Stimulated activated CD4-positive, alpha-beta T cell treated with anti-CD3 and anti-CD28 coated beads, Interleukin-1b, Interleukin-23, amount 100 ng/mL, for 48 hours (primary cell): Measurements from ENCODE around the gene FRMD1.

Source experiments
- DNase-seq: peaks from one replicate; pipeline ENCODE4 v3.0.0-alpha.2; 2020

The FRMD1 gene

DNA sequence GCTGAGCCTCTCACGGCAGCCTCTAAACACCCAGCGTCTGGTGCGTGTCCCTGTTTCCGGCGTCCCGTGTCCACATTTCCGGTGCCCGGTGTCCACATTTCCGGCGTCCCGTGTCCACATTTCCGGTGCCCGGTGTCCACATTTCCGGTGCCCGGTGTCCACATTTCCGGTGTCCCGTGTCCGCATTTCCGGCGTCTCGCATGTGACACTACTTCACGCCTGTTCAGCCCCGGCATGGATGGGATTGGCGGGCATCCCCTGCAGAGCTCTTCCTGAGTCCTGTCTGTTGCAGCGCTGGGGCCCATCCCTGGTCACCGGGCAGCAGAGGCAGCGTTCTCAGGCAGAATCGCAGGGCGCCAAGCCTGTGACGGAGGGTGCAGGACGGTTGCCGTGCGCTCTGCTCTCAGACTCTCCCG, 3.2 kb downstream of the FRMD1 start:
- no peak for DNase-seq

DNA sequence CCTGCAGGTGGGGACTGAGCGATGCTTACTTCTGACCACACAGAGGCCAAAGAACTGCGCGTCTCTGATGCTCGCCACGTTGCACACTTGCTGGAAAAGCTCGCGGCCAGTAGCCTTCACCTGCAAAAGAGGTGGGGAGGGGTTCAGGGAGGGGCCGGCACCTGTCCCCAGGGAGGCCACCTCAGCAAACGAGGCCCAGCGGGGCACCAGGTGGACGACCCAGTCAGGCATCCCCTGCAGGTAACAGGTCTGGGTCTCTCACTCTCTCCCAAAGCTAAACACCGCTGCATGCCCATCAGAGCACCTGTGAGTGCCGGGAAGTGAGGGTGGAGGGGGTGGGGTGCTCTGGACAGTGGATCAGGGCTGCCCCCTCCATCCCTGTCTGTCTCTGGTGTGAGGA, 3.8 kb downstream of the FRMD1 start:
- DNase-seq: no peak

DNA sequence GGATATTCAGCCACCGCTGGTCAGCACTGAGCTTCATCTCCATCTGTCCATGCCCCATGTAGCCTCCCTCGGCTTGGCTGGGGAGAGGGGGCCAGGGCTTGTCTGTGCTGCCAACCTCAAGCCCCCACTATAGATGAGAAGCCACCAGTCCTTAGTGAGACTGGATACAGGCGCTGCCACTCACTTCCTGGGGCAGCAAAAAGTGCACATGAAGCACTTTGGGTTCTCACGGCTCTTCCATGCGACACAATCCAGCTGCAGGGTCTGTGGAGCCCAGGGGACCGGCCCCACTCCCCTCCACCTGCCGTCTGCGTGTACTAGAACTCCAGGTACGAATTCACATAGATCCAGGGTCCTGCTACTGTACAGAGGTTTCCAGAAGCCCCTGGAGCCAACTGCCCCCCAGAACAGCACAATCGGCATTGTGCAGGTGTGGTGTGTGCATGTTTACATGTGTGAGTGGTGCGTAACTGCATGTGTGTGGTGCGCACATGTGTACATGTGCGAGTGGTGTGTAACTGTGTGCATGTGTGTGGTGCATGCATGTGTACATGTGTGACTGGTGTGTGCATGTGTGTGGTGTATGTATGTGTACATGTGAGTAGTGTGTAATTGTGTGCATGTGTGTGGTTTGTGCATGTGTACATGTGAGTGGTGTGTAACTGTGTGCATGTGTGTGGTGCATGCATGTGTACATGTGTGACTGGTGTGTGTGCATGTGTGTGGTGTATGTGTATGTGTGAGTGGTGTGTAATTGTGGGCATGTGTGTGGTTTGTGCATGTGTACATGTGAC, 4.9 kb downstream of the FRMD1 start:
- DNase-seq: no peak

DNA sequence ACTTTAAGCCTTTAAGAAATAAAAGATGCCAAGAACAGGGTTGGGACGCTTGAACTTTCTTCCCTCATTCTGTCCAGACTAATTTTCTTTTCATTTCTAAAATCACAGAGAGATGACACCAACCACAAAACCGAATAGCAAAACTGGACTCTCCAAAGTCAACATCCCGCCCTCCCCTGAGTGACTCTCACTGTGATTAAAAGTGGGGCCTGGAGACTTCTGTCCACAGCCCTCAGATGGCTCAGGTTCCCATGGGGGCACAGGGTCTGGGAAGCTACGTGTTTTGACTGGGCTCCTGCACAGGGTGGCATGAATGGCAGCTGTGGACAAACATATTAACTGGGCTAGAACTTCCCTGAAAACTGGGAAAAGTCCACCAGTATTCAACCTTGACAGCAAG, 6.3 kb downstream of the FRMD1 start:
- no peak for DNase-seq

DNA sequence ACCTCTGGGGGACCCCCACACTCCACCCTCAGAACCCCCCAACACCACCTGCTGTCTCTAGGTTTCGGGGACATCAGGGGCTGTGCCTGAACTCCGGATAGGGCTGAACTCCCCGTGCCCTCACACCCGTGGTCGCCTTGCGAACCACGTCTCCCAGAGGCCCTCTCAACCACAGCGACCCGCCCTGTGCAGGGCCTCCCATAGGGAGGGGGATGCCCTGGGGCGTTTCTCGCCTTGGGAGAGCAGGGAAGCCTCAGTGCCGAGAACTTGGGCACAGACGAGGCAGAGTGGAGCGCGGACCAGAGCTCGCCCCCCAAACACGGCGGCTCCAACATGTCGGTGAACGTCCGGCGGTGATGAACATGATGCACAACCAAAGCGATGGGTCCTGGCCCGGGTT, 6.8 kb downstream of the FRMD1 start:
- no peak for DNase-seq

DNA sequence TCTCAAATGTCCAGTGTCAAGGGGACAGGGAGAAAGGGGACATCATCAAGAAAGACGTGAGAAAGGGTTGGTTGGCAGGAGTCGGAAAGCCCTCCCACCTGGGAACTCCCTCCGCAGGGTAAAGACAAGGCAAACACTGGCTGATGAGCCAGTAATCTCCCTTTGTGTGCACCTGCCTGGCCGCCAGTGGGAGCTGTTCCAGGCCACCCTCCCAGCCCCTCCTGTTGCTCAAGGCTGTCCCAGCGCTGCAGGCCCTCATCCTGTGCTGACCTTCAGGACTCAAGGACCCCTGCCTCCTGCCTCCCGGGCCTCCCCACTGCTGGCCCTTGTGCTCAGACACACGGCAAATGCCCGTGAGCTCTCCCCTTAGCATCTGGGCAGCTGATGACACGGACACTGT, 7.4 kb downstream of the FRMD1 start:
- no peak for DNase-seq

DNA sequence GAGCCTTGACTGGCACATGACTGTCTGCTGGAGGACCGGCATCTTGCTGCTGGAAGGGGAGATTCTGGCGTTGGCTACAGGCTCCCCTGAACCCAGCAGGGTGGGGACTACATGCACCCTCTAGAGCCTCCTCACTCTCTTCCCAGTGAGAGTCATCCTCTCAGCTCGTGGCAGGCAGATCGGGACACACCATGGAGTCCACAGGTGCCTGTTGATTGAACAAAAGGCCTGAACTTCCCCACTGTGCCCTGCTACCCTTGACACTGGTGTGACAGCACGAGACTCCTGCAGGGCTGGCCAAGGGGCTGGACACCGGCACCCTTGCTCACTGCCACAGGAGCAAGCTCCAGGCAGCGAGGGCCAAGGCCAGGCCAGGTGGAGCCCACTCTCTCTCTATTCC, 8.2 kb downstream of the FRMD1 start:
- DNase-seq: no peak

DNA sequence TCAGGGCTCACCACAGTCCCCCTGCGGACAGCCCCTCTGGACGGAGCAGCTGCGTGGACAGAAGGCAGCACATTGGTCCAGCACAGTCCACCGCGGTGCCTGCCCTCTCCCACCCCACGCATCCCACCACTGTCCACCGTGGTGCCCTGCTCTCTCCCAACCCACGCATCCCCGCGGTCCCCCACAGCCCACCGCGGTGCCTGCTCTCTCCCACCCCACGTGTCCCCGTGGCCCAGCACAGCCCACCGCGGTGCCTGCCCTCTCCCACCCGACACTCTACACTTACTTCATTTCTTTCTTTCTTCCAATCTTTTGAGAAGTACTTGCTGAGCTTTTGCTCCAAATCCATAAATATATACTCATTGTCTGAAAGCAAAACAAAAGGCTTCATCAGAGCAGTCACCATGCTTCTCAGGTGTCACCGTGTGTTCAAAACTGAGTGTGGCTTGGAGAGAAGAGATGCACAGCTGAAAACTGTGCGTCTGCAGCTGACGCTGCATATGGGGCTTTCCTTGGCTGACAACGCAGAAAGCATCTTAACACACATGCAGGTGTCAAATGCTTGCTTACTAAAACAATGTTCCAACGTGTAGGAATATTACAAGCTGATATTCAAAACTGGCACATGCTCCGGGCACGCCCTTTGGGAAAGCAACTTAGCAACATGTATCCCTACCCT, 11.8 kb downstream of the FRMD1 start:
- no peak for DNase-seq

DNA sequence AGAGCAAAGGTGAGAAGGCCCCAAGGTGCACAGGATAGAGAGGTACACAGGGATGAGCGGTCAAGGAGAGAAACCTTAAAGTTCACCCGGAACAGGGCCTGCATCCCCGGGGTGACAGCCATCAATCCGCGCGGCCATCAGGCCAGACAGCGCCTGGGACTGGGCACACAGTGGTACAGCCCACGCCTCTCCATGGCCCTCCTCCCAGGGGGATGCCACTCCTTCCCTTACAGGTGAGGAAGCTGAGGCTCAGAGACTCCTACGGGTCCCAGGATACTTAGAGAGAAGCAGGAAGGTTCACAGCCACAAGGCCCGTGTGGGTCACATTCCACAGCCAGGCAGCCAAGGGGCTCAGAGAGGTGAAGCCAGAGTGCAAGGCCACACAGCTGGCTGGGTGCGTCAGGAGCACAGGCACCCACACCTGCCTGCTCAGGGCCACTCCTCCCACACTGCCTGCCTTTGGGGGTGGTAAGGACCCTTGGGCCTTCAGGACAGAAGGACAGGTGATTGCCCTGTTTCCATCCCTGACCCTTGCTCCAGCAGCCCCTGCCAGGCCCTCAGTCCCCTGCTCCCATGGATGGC, 14.7 kb downstream of the FRMD1 start:
- no peak for DNase-seq

DNA sequence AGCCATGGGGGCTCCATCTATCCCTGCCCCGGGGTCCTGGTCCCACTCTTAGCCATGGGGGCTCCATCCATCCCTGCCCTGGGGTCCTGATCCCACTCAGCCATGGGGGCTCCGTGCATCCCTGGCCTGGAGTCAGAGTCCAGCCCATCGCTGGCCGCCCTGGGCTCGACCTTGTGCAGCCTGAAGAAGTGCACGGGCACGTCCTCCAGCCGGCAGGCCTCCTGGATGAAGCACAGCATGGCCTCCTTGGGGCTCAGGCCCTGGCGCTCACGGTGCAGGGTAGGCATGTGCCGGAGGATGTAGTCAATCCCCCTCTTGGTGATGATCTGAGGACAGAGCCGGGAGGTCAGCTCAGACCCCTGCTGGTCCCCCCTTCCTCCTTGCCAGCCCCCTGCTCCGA, 15.6 kb downstream of the FRMD1 start:
- no peak for DNase-seq

DNA sequence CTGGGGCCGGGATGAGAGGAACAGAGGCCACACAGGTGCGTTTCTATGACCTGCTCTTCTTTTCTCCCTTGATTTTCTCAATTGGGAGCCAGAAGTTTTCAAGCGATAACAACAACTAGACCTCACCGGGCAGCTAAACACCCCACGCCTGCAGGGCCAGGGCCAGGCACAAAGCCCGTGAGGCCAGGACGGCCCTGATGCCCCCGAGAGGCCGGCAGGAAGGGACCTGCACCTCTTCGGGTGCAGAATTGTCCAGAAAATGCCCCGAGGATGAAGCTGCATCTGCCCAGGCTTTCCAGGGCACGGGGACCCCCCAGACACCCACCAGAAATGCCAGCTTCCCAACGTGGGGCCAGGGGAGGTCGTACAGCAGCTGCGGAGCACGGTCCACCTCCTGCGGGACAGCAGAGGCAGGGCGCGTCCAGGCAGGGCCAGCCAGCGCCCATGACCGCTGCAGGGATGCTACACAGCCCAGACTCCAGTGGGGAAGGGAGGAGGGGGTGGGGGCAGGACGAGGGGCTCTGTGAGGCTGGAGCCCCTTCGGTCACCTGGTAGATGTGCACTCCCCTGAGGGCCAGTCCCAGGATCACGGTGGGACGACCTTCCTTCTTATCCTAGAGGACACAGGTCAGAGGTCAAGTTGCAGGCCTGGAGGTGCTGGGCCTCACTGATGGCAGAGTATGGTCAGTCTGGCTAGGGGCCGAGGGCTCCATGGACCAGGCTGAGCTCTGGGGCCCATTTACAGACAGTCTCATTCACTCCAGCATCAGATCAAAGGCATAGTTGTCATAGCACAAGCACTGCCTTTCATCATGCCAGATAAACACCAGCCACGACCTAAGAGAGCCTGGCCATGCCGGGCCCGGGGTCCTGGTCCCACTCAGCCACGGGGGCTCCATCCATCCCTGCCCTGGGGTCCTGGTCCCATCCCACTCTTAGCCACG, 16.4 kb downstream of the FRMD1 start:
- DNase-seq: no peak

DNA sequence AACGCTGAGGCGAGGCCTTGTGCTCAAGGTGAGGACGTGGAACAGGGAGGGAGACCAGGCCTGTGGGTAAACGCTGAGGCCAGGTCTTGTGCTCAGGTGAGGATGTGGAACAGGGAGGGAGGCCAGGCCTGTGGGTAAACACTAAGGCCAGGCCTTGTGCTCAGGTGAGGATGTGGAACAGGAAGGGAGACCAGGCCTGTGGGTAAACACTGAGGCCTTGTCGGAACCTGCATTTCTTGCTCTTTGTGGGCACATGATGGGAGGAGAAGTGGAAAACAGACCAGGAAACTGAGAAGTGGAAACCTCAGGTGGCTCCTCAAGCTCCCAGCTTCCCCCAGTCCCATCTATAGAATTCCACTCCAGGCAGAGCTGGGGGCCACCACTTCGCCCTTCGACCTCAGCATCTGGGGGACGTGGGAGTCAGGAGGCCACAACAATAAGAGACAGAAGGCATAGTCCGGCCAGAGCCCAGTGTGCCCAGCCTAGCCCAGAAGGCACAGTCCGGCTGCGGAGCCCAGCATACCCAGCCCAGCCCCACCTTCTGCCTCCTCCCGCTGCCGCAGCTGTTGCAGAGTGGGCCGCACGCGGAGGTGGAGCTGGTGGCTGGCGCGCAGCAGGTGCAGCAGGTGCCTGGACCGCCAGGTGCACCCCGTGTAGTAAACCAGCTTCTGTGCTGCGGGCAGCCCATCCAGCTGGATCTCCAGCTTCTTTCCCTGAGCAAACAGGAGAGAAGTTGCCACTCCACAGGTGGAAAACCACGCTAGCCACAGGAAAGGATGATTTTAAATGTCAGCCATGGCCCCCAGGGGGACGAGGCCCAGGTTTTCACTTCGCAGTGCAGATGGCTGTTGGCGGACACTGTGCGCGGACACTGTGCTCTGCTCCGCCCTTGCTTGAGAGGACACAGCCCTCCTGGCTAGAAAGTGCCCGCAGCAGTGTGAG, 17.5 kb downstream of the FRMD1 start:
- no peak for DNase-seq

DNA sequence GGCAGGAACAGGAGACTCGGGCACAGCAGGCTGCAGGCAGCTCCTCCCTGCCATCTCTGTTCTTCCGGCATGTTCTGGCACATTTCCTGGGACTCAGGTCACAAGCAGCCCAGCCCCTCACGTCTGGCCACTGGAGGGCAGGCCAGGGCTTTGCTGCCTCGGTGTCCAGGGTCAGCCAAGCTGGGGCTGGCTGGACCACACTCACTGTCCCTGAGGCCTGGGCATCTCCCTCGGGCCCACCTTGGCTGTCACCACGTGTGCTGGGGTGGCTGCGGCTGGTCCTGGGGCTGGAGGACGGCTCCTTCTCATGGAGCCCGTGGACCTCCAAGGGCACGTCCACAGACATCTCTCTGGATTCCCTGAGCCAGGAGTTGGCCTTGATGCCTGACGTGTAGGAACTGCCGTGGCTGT, 18.5 kb downstream of the FRMD1 start:
- no peak for DNase-seq

DNA sequence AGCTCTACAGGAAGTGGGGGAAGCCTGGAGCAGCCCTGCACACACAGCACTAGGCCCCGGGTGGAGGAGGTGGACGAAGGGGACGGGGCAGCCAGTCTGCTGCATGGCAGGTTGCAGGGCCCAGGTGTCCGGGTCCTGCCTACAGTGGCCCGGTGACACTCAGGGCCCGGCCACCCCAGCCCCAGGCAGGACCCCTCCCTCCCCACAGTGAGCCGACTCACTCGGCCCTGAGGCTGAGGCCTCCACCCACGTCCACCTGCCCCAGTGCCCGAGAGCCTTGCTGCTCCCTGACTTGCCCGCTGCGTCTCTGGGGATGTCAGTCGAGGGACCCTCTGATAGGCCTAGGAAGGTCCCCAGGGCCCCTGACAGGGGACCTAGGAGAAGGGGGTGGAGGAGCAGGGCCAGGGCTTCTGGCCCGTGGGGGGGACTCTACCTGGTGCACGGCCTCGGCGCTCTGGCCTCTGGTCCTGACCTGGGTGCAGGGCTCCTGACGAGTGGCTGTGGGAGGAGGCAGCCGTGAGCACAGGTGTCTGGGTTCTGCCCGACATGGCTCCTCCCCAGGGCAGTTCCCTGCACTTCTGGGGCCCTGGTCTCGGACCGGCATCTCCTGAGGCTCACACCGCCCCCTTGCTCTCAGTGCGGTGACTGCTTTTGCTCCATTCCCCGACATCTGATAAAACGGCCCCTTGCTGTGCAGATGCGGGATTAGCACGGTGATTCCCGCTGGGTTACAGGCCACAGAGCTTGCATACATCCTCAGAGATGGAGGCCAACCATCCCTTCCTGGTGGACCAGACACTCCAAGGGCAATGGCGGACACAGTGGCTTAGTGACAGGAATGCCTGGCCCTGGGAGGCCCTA, 20.1 kb downstream of the FRMD1 start:
- DNase-seq: no peak

DNA sequence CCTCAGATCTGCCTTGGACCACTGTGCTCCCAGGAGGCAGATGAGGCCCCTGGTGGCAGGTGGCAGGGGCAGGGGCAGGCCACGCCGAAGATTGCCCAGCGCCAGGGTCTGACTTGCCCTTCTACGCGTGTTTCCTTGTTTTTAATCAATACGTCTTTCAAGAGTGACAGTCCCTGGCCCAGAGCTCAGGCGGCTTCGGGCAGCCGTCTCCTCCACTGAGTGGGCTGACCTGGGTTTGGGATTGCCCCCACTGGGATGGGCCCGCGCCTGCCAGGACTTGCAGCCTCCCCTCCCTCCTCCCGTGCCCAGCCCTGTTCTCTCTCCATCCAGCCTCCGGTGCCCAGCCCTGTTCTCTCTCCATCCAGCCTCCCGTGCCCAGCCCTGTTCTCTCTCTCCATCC, 21.2 kb downstream of the FRMD1 start:
- DNase-seq: no peak

DNA sequence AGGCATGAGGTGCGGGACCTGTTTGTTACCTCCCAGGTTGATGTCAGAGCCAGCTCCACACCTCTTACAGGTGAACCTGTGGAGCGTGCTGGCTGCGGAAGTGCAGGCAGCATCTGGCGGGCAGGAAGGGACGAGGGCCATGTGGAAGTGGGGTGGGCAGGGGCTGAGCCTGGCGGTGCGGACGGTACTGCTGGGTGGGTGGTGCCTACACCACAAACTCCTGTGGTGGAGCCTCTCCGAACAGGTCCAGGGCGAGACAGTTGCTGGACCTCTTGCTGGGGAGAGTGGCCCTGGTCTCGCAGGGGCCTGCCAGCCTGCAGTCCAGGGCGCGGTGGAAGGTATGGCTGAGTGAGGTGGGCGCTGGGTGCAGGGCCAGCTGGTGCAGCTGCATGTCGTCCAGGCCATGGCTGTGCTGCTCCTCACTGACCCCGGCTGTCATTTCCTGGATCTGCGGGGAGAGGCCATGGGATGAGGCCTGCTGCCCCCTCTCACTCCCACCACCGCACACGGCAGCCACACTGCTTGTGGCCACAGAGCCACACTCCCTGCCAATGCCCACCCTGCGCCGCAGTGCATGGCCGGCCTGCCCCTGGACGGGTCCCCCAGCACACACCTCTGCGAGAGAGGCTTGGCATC, 22.0 kb downstream of the FRMD1 start:
- no peak for DNase-seq

DNA sequence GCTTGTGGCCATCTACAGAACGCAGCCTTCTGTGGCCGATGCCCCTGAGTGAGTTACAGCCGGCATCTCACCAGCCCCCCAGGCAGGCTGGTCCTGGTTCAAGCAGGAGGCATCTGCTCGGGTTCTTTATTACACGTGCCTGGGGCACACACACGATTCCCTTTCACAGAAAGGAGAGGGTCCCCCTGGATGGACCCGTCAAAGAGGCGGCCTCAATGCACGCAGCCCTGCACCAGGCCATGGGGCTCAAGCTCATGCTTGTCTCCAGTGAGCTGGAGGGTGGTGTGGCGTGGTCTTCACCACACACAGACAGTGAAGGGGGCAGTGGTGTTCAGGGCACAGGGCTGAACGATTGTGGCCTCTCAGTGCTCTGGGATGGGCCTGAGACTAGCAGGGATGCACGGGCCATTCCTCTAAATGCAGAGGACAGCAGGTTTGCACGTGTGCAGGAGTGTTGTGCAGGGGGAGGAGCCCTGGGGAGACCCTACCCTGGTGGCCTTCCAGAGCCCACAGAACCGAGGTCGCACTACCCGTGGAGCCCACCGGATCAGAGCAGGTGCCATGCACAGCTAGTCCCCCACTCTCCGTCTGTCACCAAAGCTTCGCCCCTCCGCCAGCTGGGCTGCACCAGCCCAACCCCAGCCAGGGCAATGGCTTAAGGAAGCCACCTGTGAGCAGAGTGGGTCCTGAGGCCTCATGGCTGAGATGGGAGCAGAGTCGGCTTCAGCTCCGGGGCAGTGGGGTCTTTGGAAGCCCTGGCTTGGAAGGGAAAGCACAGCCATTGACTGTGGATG, 23.1 kb downstream of the FRMD1 start:
- no peak for DNase-seq

DNA sequence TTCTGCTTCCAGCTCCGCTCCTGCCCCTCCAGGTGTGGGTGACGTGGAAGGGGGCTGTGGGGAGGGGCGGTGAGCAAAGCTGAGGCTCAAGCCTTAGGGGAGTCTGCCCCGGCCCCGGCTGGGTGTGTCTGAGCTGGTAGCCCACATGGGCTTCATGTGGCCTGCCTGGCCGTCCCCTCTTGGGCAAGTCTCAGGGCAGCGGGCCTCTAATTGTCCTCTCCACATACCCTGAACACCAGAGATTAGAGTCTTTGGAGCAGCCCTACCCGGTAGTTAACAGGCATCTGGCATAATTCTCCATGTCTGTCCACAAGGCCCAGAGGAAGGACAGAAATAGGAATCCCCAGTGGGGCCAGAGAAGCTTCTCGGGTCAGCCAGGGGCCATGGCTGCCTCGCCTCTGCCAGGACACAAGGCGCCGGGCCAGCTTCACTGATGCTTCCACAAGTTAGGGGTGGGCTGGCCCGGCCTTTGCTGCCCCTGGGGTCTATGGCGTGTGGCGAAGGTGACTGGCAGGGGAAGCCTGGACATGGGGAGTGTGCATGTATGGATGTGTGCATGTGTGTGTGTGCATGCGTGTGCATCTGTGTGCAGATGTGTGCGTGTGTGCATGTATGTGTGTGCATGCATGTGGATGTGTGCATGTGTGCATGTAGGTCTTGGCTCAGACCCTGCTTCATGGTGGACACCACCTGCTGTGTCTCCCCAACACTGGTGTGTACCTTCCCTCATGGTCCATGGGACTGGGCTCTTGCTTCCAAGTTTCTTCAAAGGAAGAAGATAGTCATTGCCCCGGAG, 24.0 kb downstream of the FRMD1 start:
- DNase-seq: no peak

DNA sequence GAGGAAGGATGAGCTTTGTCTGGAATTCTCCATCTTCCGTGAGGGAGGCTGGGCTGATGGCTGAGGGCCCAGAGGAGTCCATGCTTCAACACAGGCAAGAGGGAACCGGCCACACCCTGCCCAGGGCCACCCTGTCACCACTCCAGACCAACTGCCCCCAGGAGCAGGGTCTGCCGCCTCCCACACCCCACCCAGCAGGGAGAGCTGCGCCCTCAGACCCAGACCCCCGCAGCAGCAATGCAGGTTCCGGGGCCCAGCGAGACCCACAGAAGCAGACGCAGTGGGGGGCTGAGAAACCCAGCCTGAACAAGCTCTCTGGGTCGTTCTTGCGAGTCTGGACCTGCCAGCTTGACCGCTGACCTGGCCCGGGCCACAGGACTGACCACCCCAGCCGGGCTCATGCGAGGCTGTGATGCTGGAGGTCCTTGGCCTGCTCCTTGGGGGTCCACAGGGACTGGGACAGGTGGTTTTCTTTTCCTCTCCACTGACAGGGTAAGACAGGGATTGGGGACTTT, 25.0 kb downstream of the FRMD1 start:
- DNase-seq: no peak
